CD14-positive monocyte (primary cell): ENCODE measurements around the gene EML2. TPM values are rescaled to one million over a fixed set of nuclear protein-coding genes. Genes with fewer than 3 reads are reported as not detected.

Experiments used
- DNase-seq, 3 donors: peaks; one replicate each; pipeline ENCODE4 v3.0.0-alpha.2; 2011 to 2022
- H2AFZ ChIP-seq: 2 replicates; pipeline ENCODE4 v1.6.0; 2012; ENCODE audit warnings: mild to moderate bottlenecking, low read depth, low read length, inconsistent platforms; ENCODE audit not compliant: insufficient read depth, poor library complexity, severe bottlenecking
- H3K27ac ChIP-seq, 2 donors: 1 replicate in 1 of 2; 2 replicates in 1 of 2; pipeline ENCODE4 v1.5.1; 2012 to 2013; ENCODE audit warnings: low read length in 2 of 2, control low read depth in 1 of 2, inconsistent platforms in 1 of 2, low read depth in 1 of 2, mild to moderate bottlenecking in 1 of 2
- H3K27me3 ChIP-seq, 2 donors: one replicate each; pipeline versions ENCODE4 v1.6.0 to v1.6.1; 2011 to 2013; ENCODE audit warnings: low read length in 2 of 2; ENCODE audit not compliant: control insufficient read depth in 2 of 2, insufficient read depth in 2 of 2
- H3K36me3 ChIP-seq, 2 donors: replicated peaks in 1 of 2; 1 replicate in 1 of 2; 2 replicates in 1 of 2; pipeline versions ENCODE4 v1.5.1 to v1.6.1; 2012 to 2013; ENCODE audit warnings: low read length in 2 of 2, control low read depth in 1 of 2, inconsistent platforms in 1 of 2, mild to moderate bottlenecking in 1 of 2; ENCODE audit not compliant: insufficient read depth in 2 of 2, control insufficient read depth in 1 of 2
- H3K4me1 ChIP-seq, 2 donors: 1 replicate in 1 of 2; 2 replicates in 1 of 2; pipeline versions ENCODE4 v1.5.1 to v1.6.1; 2012 to 2013; ENCODE audit warnings: low read length in 2 of 2, control low read depth in 1 of 2, inconsistent platforms in 1 of 2, mild to moderate bottlenecking in 1 of 2, moderate library complexity in 1 of 2; ENCODE audit not compliant: insufficient read depth in 2 of 2, control insufficient read depth in 1 of 2
- H3K4me2 ChIP-seq: replicated peaks from 2 replicates; pipeline ENCODE3; 2012; ENCODE audit warnings: low read length, moderate library complexity, mild to moderate bottlenecking; ENCODE audit not compliant: poor library complexity, severe bottlenecking; ENCODE audit errors: extremely low read depth
- H3K4me3 ChIP-seq, 3 experiments: fragments of 200-600 bp in 1 of 3; sonication (generic) in 1 of 3; replicated peaks in 1 of 3; 1 replicate in 2 of 3; 2 replicates in 1 of 3; pipeline ENCODE4 v1.5.1; 2011 to 2013; ENCODE audit warnings: low read length in 3 of 3, mild to moderate bottlenecking in 3 of 3, control low read depth in 2 of 3, low read depth in 2 of 3, inconsistent platforms in 1 of 3, moderate library complexity in 1 of 3
- H3K79me2 ChIP-seq: 2 replicates; pipeline ENCODE4 v1.6.0; 2012; ENCODE audit warnings: mild to moderate bottlenecking, control low read depth, inconsistent platforms, low read length, moderate library complexity; ENCODE audit not compliant: insufficient read depth
- H3K9ac ChIP-seq: 2 replicates; pipeline ENCODE4 v1.6.0; 2017; ENCODE audit warnings: low read length, mild to moderate bottlenecking; ENCODE audit not compliant: insufficient read depth, poor library complexity, severe bottlenecking
- H3K9me3 ChIP-seq, 2 donors: replicated peaks in 1 of 2; 1 replicate in 1 of 2; 2 replicates in 1 of 2; pipeline versions ENCODE4 v1.5.1 to v1.6.1; 2012 to 2013; ENCODE audit warnings: low read length in 2 of 2, control low read depth in 1 of 2; ENCODE audit not compliant: control insufficient read depth in 1 of 2, insufficient read depth in 1 of 2
- H4K20me1 ChIP-seq: 2 replicates; pipeline ENCODE4 v1.6.0; 2012; ENCODE audit warnings: mild to moderate bottlenecking, low read length, control low read depth, moderate library complexity; ENCODE audit not compliant: insufficient read depth
- H3K27ac Mint-ChIP-seq, 7 donors: one replicate each; pipeline ENCODE4 v1.8.0; 2020; ENCODE audit warnings: mild to moderate bottlenecking in 7 of 7, mixed read lengths in 7 of 7, moderate library complexity in 6 of 7, inconsistent platforms in 2 of 7
- H3K27me3 Mint-ChIP-seq, 3 donors: one replicate each; pipeline ENCODE4 v1.8.0; 2021 to 2022; ENCODE audit warnings: low read depth in 3 of 3, mild to moderate bottlenecking in 3 of 3, mixed read lengths in 3 of 3, moderate library complexity in 3 of 3, inconsistent platforms in 1 of 3
- H3K36me3 Mint-ChIP-seq, 2 donors: one replicate each; pipeline ENCODE4 v1.8.0; 2020; ENCODE audit warnings: mixed read lengths in 2 of 2, inconsistent platforms in 1 of 2, mild to moderate bottlenecking in 1 of 2
- H3K4me1 Mint-ChIP-seq: one replicate; pipeline ENCODE4 v1.8.0; 2020; ENCODE audit warnings: mild to moderate bottlenecking, mixed read lengths
- H3K4me3 Mint-ChIP-seq, 2 donors: one replicate each; pipeline ENCODE4 v1.8.0; 2020; ENCODE audit warnings: mild to moderate bottlenecking in 2 of 2, mixed read lengths in 2 of 2, moderate library complexity in 1 of 2
- H3K9me3 Mint-ChIP-seq, 7 donors: one replicate each; pipeline ENCODE4 v1.8.0; 2020 to 2022; ENCODE audit warnings: mixed read lengths in 7 of 7, mild to moderate bottlenecking in 6 of 7, moderate library complexity in 6 of 7, inconsistent platforms in 2 of 7
- WGBS: methylation state at CpG from one replicate; pipeline ENCODE4 v1.1.5; 2013; ENCODE audit warnings: missing lambda C conversion rate; ENCODE audit not compliant: insufficient coverage; 5-methylcytosine and 5-hydroxymethylcytosine counted together
- intact Hi-C, 2 donors: fragments of 100-400 bp; cut with micrococcal nuclease; formaldehyde crosslinking; loops; one replicate each; pipeline versions ENCODE4 v1.15.0 to v1.15.1; 2023
- polyA plus RNA-seq, 3 donors: library from polyadenylated mRNA; depleted of rRNA in 1 of 3; unstranded in 2 of 3; stranded (reverse) in 1 of 3; fragments of 300-500 nt in 2 of 3; fragments of >200 nt in 1 of 3; fragmentation: Illumina TruSeq in 2 of 3; gene quantifications; 1 replicate in 2 of 3; 2 replicates in 1 of 3; pipeline ENCODE4 v1.2.3, GENCODE V29; 2012 to 2021
- TF ChIP-seq, protein P1 (sequence below): fragments of 200-600 bp; IDR thresholded peaks from one replicate; pipeline ENCODE4 v1.8.0; 2022; ENCODE audit warnings: antibody characterized with exemption, mild to moderate bottlenecking

The EML2 gene
- polyA plus RNA-seq, 3 donors: 10.3 to 50.8 (median 11.9) TPM

- Histone ChIP-seq H3K9me3 (no peaks in the 10 kb centered on the region), H4K20me1 (peaks cover 4% of the 10 kb centered on the region), H2AFZ (no peak overlapping the region), H3K27me3 (peaks cover 16 to 33% of the 10 kb centered on the region in 2 donors), H3K4me2 (peak overlapping the region; percentile 50), H3K27ac (peak overlapping the region; percentile 52 to 96), H3K4me3 (peak overlapping the region in 1 of 3 experiments; percentile 28), H3K4me1 (peaks cover 59 to 67% of the 10 kb centered on the region in 2 donors), H3K9ac (no peak overlapping the region), H3K79me2 (peaks cover 8% of the 10 kb centered on the region), H3K36me3 (no peaks in the 10 kb centered on the region)
- TF ChIP-seq, protein P1, sequence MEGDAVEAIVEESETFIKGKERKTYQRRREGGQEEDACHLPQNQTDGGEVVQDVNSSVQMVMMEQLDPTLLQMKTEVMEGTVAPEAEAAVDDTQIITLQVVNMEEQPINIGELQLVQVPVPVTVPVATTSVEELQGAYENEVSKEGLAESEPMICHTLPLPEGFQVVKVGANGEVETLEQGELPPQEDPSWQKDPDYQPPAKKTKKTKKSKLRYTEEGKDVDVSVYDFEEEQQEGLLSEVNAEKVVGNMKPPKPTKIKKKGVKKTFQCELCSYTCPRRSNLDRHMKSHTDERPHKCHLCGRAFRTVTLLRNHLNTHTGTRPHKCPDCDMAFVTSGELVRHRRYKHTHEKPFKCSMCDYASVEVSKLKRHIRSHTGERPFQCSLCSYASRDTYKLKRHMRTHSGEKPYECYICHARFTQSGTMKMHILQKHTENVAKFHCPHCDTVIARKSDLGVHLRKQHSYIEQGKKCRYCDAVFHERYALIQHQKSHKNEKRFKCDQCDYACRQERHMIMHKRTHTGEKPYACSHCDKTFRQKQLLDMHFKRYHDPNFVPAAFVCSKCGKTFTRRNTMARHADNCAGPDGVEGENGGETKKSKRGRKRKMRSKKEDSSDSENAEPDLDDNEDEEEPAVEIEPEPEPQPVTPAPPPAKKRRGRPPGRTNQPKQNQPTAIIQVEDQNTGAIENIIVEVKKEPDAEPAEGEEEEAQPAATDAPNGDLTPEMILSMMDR: peak; percentile 97
- 9% methylated on average over 24 of the region's 39 CpGs for WGBS
- peaks cover 39 to 46% (median 40%) of the 10 kb centered on the region in 3 donors for H3K27me3 Mint-ChIP-seq
- H3K9me3 Mint-ChIP-seq: peaks cover 0 to 12% (median 2%) of the 10 kb centered on the region in 7 donors
- intact Hi-C loops: loop anchor here (2.0 to 10.0 kb wide), 6 partner anchors 34 to 118 kb away; partner anchors contain the start of genes OPA3 (in 1 of the 2) and QPCTL (in 1 of the 2)
- peaks cover 2 to 6% of the 10 kb centered on the region in 2 donors for H3K36me3 Mint-ChIP-seq
- H3K27ac Mint-ChIP-seq: peak overlapping the region; percentile 57 to 96 (median 92)
- peak; percentile 82 to 86 (median 82) for DNase-seq
- H3K4me3 Mint-ChIP-seq: peak overlapping the region; percentile 69 to 83
- H3K4me1 Mint-ChIP-seq: peaks cover 46% of the 10 kb centered on the region
Measured at GRCh38 chr19:45643024-45643926, 4.1 kb upstream of the EML2 start.

- Mint-ChIP-seq H3K27ac (peak overlapping the region; percentile 87 to 96 (median 95)), H3K4me3 (peak overlapping the region; percentile 81 to 89), H3K27me3 (peaks cover 32 to 35% (median 34%) of the 10 kb centered on the region in 3 donors), H3K36me3 (peaks cover 2 to 6% of the 10 kb centered on the region in 2 donors), H3K4me1 (peaks cover 46% of the 10 kb centered on the region), H3K9me3 (peaks cover 0 to 12% (median 2%) of the 10 kb centered on the region in 7 donors)
- DNase-seq: peak; percentile 92 to 94 (median 92)
- H3K4me2 ChIP-seq: peak overlapping the region; percentile 77
- H3K36me3 ChIP-seq: no peaks in the 10 kb centered on the region
- peaks cover 4% of the 10 kb centered on the region for H4K20me1 ChIP-seq
- peaks cover 10% of the 10 kb centered on the region for H3K79me2 ChIP-seq
- H3K9ac ChIP-seq: peak overlapping the region; percentile 76
- H2AFZ ChIP-seq: peak overlapping the region; percentile 76
- intact Hi-C loops: loop anchor here (2.0 to 10.0 kb wide), 6 partner anchors 34 to 117 kb away; partner anchors contain the start of genes OPA3 (in 1 of the 2) and QPCTL (in 1 of the 2)
- 0% methylated on average over 27 of the region's 40 CpGs for WGBS
- H3K27me3 ChIP-seq: peaks cover 15 to 32% of the 10 kb centered on the region in 2 donors
- peak overlapping the region; percentile 22 to 70 (median 46) for H3K4me3 ChIP-seq
- no peaks in the 10 kb centered on the region for H3K9me3 ChIP-seq
- H3K4me1 ChIP-seq: peaks cover 61 to 68% of the 10 kb centered on the region in 2 donors
- TF ChIP-seq, protein P1: no peak
- peak overlapping the region; percentile 91 to 96 for H3K27ac ChIP-seq
Measured at GRCh38 chr19:45641274-45642105, 2.3 kb upstream of the EML2 start.
